ENCODE results near the gene CNTN5. TPM values are rescaled to one million over a fixed set of nuclear protein-coding genes. Genes with fewer than 3 reads are reported as not detected.
"Not testable (repeated sequence)": the region's sequence is repeated elsewhere in the genome, so short reads cannot be mapped to it uniquely, and the experiment has no call there.

The CNTN5 gene
- total RNA-seq, 1 donor from 2014 or later: not detected

DNA sequence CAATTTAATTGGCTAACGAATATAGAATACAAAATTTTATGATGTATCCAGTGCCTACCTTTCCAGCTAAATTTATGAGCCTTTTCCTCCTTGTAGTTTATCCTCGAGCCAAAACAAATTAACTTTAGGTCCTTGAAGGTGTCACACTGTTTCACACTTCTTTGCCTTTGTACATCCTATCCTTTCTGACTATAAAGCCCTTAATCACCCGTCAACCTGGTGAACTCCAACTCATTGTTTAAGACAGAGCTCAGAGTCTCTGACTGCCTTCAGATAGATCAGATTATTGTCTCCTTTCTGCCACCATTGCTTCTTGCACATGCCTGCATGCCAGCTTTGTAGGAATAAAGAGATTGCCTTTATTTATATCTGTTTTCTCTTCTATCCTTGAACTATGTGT, 58.8 kb downstream of the CNTN5 start:
- Mint-ChIP-seq H3K27me3 (ENCODE audit: low read depth) (peaks cover 28% of the 10 kb centered on the region), H3K36me3 (ENCODE audit: low read depth) (no peaks in the 10 kb centered on the region), H3K27ac (ENCODE audit: unreplicated experiment) (no peak overlapping the region), H3K4me1 (ENCODE audit: low read depth) (no peaks in the 10 kb centered on the region), H3K4me3 (ENCODE audit: unreplicated experiment) (no peak overlapping the region), H3K9me3 (ENCODE audit: low read depth) (no peaks in the 10 kb centered on the region)
- DNase-seq (ENCODE audit: low spot score): no peak
- TF ChIP-seq CTCF (IDR thresholded peaks at IDR 0.05): no peak

- no peaks in the 10 kb centered on the region for H3K9me3 Mint-ChIP-seq (ENCODE audit: low read depth)
- no peak for DNase-seq (ENCODE audit: low spot score)
- no peak for TF ChIP-seq CTCF (IDR thresholded peaks at IDR 0.05)
- no peak overlapping the region for H3K27ac Mint-ChIP-seq (ENCODE audit: unreplicated experiment)
- no peaks in the 10 kb centered on the region for H3K36me3 Mint-ChIP-seq (ENCODE audit: low read depth)
- no peaks in the 10 kb centered on the region for H3K4me1 Mint-ChIP-seq (ENCODE audit: low read depth)
- peaks cover 28% of the 10 kb centered on the region for H3K27me3 Mint-ChIP-seq (ENCODE audit: low read depth)
- H3K4me3 Mint-ChIP-seq (ENCODE audit: unreplicated experiment): no peak overlapping the region
Measured at GRCh38 chr11:99080154-99080553, 59.4 kb downstream of the CNTN5 start.

DNA sequence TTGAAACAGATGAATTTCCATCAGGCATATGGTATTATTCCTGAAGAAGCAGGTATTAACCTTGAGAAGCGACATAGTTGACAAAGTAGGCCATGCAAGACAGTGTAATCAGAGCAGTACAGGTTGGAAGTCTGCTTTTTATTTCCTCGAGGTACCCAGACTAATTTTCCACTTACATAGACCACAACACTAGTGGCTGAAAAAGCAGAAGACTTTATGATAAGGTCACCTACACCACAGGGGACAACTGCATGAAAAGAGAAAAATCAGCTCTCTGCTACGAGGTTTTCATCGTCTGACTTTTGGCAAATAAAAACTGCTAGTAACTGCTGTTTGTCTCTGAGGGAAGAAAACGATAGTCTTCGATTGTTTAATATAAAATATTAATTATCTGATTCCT, 77.5 kb downstream of the CNTN5 start:
- Mint-ChIP-seq H3K9me3 (ENCODE audit: low read depth) (no peaks in the 10 kb centered on the region), H3K27ac (ENCODE audit: unreplicated experiment) (no peak overlapping the region), H3K4me3 (ENCODE audit: unreplicated experiment) (no peak overlapping the region), H3K36me3 (ENCODE audit: low read depth) (no peaks in the 10 kb centered on the region), H3K4me1 (ENCODE audit: low read depth) (no peaks in the 10 kb centered on the region), H3K27me3 (ENCODE audit: low read depth) (no peaks in the 10 kb centered on the region)
- DNase-seq (ENCODE audit: low spot score): no peak
- no peak for TF ChIP-seq CTCF (IDR thresholded peaks at IDR 0.05)

GRCh38 chr11:99098751-99099150, 78.0 kb downstream of the CNTN5 start:
- Mint-ChIP-seq H3K27ac (ENCODE audit: unreplicated experiment) (no peak overlapping the region), H3K4me1 (ENCODE audit: low read depth) (no peaks in the 10 kb centered on the region), H3K9me3 (ENCODE audit: low read depth) (no peaks in the 10 kb centered on the region), H3K36me3 (ENCODE audit: low read depth) (no peaks in the 10 kb centered on the region), H3K27me3 (ENCODE audit: low read depth) (no peaks in the 10 kb centered on the region), H3K4me3 (ENCODE audit: unreplicated experiment) (no peak overlapping the region)
- no peak for DNase-seq (ENCODE audit: low spot score)
- no peak for TF ChIP-seq CTCF (IDR thresholded peaks at IDR 0.05)

- no peak overlapping the region for H3K4me3 Mint-ChIP-seq (ENCODE audit: unreplicated experiment)
- H3K27me3 Mint-ChIP-seq (ENCODE audit: low read depth): no peaks in the 10 kb centered on the region
- no peaks in the 10 kb centered on the region for H3K36me3 Mint-ChIP-seq (ENCODE audit: low read depth)
- no peak for TF ChIP-seq CTCF (IDR thresholded peaks at IDR 0.05)
- peaks cover 4% of the 10 kb centered on the region for H3K9me3 Mint-ChIP-seq (ENCODE audit: low read depth)
- H3K4me1 Mint-ChIP-seq (ENCODE audit: low read depth): no peaks in the 10 kb centered on the region
- no peak for DNase-seq (ENCODE audit: low spot score)
- no peak overlapping the region for H3K27ac Mint-ChIP-seq (ENCODE audit: unreplicated experiment)
Measured at GRCh38 chr11:99117603-99118002, 96.9 kb downstream of the CNTN5 start.

DNA sequence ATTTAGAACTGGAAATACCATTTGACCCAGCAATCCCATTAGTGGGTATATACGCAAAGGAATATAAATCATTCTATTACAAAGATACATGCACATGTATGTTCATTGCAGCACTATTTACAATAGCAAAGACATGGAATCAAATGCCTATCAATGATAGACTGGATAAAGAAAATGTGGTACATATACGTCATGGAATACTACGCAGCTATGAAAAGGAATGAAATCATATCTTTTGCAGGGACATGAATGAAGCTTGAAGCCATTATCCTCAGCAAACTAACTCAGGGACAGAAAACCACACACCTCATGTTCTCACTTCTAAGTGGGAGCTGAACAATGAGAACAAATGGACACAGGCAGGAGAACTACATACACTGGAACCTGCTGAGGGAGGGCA, 113.1 kb downstream of the CNTN5 start:
- H3K27me3 Mint-ChIP-seq (ENCODE audit: low read depth); DNase-seq (ENCODE audit: low spot score); H3K4me1 Mint-ChIP-seq (ENCODE audit: low read depth); H3K27ac Mint-ChIP-seq (ENCODE audit: unreplicated experiment); H3K36me3 Mint-ChIP-seq (ENCODE audit: low read depth); H3K4me3 Mint-ChIP-seq (ENCODE audit: unreplicated experiment): not testable (repeated sequence)
- H3K9me3 Mint-ChIP-seq (ENCODE audit: low read depth): peaks cover 20% of the 10 kb centered on the region

Data from chondrocyte (in vitro differentiated cells).